ENCODE measurements around the gene AGR2. TPM values are rescaled to one million over a fixed set of nuclear protein-coding genes. Genes with fewer than 3 reads are reported as not detected.
"Not testable (repeated sequence)": the region's sequence is repeated elsewhere in the genome, so short reads cannot be mapped to it uniquely, and the experiment has no call there.

Gene AGR2
- polyA plus RNA-seq, 12 donors, result 3.3 to 330 (median 9.0) TPM; not detected in 1

- no peak for DNase-seq
Measured at GRCh38 chr7:16776053-16776452, 28.7 kb downstream of the AGR2 start.

DNA sequence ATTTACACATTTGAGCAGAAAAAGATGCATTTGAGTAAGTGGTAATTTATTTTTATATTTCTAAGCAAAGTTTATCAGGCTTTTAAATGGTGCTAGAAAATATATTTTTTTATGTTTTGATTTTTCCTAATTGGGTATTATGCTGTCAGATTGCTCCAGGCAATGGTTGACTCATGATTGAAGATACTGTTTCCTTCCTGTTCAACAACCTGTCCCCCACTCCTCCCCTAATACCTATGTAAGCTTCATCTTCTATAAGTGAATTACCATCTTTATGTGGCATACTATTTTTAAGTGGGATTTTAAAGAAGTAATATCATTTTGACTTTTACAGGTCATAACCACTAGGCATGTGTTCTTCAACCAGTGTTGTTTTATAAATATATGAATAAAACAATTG, 29.8 kb downstream of the AGR2 start:
- DNase-seq, result no peak

DNA sequence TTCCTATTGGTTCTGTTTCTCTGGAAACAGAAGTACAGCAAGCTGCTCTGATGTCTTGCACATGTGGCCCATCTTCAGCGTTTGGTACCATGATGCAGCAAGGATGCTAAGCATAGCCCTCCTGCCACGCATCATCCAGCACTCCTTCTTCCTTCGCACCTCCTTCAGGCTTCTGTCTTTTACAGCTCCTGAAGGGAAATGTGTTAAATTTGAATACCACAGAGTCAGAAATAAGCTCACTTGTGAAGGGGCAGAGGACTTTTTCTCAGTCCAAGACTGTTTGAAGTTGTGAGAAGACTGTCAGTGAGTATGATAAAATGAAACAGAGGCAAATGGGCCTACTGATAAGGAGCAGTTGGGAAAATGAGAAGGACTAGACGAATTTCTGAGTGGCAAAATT, 30.5 kb downstream of the AGR2 start:
- no peak for DNase-seq

- no peak for DNase-seq
Measured at GRCh38 chr7:16773884-16774283, 30.9 kb downstream of the AGR2 start.

GRCh38 chr7:16773326-16773725, 31.5 kb downstream of the AGR2 start:
- DNase-seq, result no peak

DNA sequence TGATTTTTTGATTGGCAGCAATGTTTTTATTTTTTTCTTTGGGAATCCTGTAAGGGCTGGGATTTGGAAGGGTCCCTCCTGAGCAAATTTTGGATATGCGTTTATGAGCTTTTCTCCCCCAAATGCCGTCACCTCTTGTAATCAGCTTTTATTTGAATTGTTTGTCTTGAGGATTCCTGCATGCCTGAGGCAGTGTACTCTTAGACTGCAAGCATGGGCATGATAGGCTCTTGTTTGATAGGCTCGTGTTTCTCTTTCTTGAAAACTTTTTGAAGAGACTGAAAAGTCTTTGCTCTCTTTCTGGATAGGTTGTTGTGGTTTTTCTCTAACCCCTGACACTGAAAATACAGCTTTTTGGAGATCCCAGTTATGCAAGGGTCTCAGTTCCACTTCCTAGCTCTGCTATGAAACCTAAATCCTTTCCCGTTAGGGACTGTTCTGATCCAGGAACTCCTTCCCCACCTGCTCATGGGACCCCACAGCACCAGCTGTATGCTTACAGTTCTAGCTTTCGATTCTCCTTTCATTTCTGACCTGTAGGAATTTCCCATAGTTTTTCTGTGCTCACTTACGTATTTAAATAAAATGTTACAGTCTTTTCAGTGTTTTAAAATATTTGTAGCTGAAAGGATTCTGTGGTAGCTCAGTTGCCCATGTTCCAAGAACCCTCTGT, 34.0 kb downstream of the AGR2 start:
- no peak for DNase-seq

DNA sequence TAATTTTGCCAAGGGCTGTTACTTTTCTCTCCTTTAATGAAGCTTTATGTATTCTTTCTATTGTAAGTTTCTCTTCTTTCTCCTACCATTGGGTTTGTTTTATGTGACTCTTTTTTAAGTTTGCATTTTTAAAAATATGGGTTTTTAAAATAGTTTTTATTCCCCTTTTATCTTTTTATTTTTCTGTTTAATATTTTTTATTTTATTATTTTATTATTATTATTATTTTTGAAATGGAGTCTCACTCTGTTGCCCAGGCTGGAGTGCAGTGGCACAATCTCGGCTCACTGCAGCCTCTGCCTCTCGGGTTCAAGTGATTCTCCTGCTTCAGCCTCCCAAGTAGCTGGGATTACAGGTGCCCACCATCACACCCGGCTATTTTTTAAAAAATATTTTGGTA, 34.8 kb downstream of the AGR2 start:
- DNase-seq, result not testable (repeated sequence)

GRCh38 chr7:16765436-16765859, 39.4 kb downstream of the AGR2 start:
- no peak for DNase-seq

- DNase-seq, result no peak
Measured at GRCh38 chr7:16764942-16765341, 39.9 kb downstream of the AGR2 start.

GRCh38 chr7:16762177-16762576, 42.6 kb downstream of the AGR2 start:
- DNase-seq, result no peak

DNA sequence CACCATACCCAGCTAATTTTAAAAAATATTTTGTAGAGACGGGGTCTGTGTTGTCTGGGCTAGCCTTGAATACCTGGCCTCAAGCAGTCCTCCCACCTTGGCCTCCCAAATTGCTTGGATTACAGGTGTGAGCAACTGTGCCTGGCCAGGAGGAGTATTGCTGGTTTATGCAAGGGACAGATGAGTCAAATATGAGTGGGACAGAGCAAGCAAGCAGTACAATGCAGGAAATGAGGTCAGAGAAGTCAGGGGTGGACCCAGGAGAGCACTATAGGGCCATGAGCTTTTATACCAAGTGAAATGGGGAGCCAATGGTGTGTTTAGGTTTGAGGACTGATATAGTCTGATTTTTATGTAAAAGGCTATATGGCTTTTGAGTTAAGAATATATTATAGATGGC, 45.0 kb downstream of the AGR2 start:
- no peak for DNase-seq

DNA sequence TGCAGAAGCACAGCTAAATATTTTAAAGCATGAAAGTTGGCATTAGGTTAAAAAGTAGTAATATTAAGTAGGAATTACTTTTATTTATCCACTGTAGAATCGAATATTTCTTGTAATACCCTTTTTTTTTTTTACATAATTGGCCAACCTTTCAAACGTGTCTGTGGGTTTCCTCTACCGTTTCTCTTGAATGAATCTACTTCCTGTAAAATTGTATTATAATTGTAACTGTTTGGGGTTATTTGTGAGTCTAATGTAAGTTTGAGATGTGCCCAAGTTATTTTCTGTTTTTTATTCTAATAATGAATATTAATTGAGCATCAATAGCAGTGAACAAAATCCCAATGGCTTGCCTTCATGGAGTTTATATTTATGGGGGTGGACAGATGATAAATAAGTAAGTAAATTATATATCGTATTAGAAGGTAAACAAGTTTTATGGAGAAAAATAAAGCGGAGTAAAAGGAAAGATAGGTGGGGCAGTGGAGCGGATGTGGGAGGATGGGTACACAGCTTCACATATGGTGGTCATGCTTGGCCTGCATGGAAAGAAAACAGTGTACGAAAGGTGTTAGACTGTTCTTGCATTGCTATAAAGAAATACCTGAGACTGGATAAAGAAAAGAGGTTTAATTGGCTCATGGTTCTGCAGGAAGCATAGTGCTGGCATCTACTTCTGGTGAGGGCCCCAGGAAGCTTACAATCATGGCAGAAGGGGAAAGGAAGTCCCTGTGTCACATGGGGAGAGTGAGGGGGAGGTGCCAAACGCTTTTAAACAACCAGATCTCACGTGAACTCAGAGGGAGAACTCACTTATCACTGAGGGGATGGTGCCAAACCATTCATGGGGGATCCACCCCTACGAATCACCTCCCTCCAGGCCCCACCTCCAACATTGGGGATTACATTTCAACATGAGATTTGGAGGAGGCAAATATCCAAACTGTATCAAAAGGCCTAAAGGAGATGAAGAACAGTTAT, 45.9 kb downstream of the AGR2 start:
- DNase-seq, result no peak

DNA sequence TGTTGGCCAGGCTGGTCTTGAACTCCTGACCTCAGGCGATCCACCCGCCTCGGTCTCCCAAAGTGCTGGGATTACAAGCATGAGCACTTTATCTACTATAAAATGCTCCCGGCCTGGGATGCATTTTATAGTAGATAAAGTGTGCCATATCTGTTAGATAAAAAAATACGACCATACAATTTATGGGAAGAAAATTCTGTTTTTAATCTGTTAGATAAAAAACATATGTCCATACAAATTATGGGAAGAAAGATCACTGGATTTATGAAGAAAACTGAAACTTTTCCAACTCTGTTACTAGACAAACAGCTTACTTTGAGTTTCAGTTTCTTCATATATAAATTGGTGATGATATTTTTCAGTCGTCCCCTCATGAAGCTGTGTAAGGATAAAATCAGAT, 46.8 kb downstream of the AGR2 start:
- no peak for DNase-seq

- DNase-seq, result no peak
Measured at GRCh38 chr7:16755397-16755796, 49.4 kb downstream of the AGR2 start.

DNA sequence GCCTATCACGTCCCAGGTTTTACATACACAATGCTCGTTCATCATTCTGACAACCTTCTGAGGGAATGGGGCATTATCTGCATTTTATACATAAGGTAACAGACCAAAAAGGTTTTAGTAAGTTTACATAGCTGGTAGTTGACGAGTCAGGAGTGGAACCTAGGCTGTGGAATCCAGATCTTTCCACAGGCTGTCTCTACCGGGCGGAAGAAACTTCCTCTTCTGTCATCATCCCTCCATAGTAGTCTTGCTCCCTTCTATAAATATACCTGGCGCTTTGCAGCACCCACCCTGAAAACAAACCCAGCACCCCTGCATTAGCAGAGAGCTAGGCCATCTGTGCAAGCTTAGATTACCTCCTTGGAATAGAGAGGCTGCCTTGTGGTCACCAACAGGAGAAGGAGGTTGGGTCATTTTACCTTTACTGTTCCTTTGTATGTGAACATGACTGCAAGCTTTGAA, 49.9 kb downstream of the AGR2 start:
- no peak for DNase-seq

- DNase-seq, result peak; percentile 32
Measured at GRCh38 chr7:16753932-16754855, 50.6 kb downstream of the AGR2 start.

GRCh38 chr7:16753102-16753931, 51.5 kb downstream of the AGR2 start, which contains the start of gene TSPAN13:
TSPAN13 (plus strand) TSS chr7:16753755; CDS start chr7:16753968, 213 bp downstream.
- DNase-seq, result peak; percentile 45

- DNase-seq, result peak; percentile 22
Measured at GRCh38 chr7:16747102-16747501, 57.7 kb downstream of the AGR2 start.

DNA sequence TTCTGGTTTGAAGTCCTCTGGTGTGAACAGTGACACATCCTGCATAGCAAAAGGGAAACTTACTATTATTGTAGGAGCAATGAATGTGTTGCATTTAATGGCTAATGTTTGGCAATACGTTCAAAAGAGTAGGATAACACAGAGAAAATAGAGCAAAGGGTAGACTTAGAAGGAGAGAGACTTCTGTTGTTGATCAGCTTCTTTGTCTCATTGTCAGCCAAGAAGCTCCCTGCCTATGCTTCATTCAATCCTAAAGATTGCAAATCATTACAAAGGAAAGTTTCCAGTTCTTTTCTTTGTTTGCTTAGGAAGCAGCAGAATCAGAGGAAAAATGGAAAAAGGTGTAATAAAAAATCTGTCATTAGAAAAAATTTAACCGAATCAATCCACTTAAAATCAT, 59.2 kb downstream of the AGR2 start:
- no peak for DNase-seq

DNA sequence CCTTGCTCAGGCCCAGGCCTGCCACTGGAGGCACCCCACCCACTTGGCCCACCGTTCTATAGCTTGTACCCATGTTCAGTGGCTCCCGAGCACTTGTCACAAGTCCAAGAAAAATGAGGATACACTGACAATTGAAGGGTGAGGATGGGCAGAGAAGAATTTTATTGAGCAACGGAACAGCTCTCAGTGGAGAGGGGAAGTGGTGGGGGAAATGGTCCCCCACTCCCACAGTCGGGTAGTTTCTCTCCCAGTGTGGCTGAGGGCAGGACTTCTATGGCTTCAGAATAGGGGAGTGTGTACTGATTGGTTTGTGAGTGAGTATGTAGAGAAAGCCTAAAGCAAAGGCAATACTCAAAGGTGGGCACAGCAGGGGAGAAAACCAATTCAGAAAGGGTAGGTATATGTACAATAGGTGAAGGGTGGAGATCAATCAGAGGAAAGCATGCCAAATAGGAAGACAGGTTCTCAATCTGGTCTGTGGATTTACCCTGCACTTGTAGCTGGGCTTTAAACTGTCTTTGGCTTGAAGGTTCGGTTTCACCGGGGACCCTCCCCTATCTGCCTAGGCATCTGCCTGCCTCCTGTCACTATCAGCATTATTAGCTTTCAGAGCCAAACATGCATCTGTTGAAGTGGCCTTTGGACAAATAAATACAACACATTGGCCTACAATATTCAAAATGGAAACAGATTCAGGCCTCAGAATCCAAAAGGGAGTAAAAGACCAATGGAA, 60.1 kb downstream of the AGR2 start:
- no peak for DNase-seq

Data from muscle of arm (tissue), 12 donors.